ENCODE results near the gene AEBP2.
"Not testable (repeated sequence)": the region's sequence is repeated elsewhere in the genome, so short reads cannot be mapped to it uniquely, and the experiment has no call there.

Gene AEBP2

DNA sequence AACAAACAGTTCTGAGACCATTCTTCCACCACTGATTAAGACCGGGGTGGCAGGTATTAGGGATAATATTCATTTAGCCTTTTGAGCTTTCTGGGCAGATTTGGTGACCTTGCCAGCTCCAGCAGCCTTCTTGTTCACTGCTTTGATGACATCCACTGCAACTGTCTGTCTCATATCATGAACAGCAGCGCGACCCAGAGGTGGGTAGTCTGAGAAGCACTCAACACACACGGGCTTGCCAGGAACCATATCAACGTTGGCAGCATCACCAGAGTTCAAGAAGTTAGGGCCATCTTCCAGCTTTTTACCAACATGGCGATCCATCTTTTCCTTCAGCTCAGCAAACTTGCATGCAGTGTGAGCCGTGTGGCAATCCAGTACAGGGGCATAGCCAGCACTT lies 16.9 kb downstream of the AEBP2 start:
- no peak for DNase-seq

DNA sequence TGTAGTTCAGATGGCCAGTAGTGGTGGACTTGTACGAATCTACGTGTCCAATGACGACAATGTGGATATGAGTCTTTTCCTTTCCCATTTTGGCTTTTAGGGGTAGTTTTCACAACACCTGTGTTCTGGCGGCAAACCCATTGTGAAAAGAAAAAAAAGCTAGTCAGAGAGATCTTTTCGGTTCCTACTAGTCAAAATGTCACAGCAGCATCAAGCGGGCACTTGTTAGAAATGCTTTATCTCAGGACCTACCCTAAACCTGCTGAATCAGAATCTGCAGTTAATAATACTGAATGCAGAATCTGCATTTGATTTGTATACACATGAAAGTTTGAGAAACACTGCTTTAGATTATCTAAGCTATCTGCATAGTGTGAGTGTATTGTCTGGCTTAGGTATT lies 18.3 kb downstream of the AEBP2 start:
- DNase-seq, result no peak

DNA sequence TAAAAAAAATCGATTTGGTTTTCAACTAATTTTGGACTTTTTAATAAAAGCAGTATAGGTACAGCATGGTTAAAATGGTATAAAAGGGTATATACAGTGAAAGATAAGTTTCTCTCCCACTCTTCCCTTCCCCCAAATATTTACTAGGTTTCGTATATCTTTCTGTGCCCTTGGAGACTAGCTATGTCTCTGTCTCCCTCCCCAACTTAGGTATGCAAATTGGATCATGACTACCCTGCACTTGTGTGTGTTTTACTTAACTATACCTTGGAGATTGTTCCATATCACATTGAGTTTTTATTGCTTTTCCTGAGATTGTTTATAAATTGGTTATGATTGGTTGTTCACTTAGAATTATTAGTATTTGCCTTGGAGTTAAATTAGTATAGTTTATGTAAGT lies 19.4 kb downstream of the AEBP2 start:
- no peak for DNase-seq

DNA sequence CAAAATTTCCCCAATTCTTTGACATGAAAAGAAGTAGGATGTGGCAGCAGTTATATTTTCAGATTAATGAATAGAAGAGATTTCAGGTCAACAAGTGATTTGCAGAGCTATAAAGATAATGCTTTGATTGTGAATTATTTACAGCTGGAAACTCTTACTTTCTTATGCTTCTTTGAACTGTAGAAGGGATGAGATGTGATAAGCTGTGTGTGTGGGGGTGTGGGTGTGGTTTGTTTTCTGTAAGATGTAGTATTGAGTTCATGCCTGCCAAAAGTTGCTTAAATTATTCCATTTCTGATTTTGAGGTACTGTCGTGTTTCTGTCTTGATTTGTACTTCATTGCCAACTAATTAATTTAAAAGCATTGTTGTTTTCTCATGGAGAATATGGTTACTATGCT lies 22.7 kb downstream of the AEBP2 start:
- peak; percentile 19 for DNase-seq

DNA sequence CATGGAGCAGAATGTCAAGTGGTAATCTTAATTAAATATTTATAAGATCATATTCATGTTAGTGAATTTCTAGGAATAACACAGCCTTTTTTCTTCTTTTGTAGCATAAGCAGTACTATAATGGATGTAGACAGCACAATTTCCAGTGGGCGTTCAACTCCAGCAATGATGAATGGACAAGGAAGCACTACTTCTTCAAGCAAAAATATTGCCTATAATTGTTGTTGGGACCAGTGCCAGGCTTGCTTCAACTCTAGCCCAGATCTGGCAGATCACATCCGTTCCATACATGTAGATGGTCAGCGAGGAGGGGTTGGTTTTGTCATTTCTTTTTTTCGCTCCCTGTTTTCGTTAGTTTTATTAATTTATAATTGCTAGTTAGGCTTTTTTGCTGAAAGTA lies 23.1 kb downstream of the AEBP2 start:
- DNase-seq, result peak; percentile 8

- no peak for DNase-seq
Observed at GRCh38 chr12:19464192-19464580, 24.9 kb downstream of the AEBP2 start.

DNA sequence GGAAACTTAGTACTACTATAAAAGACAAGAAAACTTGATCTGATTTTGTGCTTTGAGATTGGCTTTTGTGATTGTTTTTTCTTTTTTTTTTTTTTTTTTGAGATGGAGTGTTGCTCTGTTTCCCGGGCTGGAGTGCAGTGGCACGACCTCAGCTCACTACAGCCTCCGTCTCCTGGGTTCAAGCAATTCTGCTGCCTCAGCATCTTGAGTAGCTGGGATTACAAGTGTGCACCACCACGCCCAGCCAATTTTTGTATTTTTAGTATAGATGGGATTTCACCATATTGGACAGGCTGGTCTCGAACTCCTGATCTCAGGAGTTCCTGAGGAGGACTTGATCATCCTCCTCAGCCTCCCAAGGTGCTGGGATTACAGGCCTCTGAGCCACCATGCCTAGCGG lies 26.4 kb downstream of the AEBP2 start:
- no peak for DNase-seq

DNA sequence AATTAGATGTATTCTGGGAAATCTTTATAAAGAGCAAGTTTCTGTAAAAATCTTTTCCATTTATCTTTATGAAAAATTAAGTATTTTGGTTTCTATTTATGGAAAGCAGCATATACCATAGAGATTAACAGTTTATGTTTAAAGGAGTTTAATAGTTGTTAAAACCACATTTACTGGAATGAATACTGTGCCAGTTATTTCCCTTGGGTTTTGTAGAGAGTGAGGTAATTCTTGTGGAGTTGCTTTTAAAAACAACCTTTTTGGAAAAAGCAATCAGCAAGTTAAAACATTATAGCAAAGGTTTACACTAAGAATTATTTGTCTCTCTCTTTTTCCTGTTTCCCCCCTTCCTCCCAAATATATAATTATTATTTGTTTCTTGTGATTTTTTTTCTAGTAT lies 34.9 kb downstream of the AEBP2 start:
- no peak for DNase-seq

DNA sequence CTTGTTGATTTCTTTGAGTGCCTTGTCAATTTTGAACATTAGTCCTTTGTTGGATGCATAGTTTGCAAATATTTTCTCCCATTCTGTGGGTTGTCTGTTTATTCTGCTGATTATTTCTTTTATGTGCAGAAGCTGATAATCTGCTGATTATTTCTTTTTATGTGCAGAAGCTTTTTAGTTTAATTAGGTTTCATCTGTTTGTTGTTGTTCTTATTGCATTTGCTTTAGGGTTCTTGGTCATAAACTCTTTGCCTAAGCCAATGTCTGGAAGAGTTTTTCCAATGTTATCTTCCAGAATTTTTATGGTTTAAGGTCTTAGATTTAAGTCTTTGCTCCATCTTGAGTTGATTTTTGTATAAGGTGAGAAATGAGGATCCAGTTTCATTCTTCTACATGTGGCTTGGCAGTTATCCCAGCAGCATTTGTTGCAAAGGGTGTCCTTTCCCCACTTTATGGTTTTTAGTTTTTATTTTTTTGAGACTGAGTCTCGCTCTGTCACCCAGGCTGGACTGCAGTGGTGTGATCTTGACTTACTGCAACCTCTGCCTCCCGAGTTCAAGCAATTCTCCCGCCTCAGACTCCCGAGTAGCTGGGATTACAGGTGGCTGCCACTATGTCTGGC lies 36.7 kb downstream of the AEBP2 start:
- not testable (repeated sequence) for DNase-seq

DNA sequence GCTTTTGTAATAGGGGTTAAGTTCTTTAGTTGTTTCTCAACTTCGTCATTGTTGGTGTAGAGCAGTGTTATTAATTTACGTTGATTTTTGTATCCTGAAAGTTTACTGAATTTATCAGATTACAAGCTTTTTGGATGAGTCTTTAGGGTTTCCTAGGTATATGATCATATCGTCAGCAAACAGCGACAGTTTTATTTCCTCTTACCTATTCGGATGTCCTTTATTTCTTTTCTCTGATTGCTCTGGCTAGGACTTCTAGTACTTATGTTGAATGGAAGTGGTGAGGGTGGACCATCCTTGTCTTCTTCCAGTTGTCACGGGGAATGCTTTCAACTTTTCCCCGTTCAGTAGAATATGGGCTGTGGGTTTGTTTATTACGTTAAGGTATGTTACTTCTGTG lies 37.8 kb downstream of the AEBP2 start:
- DNase-seq, result no peak

DNA sequence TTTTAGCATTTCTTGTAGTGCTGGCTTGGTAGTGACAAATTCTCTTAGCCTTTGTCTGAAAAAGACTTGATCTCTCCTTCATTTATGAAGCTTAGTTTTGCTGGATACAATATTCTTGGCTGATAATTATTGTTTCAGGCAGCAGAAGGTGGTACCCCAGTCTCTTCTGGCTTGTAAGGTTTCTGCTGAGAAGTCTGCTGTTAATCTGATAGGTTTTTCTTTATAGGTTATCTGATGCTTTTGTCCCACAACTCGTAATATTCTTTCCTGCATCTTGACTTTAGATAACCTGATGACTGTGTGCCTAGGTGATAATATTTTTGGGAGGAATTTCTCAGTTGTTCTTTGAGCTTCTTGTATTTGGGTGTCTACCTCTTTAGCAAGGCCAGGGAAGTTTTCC lies 41.2 kb downstream of the AEBP2 start:
- DNase-seq, result no peak

- no peak for DNase-seq
Observed at GRCh38 chr12:19482036-19482435, 42.7 kb downstream of the AEBP2 start.

- peak; percentile 51 for DNase-seq
Observed at GRCh38 chr12:19482551-19483109, 43.3 kb downstream of the AEBP2 start.

DNA sequence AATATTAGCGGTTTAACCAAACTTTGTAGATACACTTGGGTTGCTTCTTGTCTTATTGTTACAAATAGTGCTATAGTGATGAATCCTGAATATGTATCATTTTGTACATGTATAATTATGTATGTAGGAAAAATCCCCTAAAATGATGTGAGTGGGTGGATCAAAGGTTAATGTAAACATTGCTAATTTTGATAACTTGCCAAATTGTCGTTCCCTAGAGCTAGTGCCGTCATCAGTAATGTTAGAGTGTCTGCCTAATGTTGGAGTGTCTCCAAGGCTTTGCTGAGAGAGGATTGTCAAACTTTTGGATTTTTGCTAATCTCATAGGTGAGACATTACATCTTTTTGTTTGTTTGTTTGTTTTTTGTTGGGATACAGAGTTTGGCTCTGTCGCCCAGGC lies 44.4 kb downstream of the AEBP2 start:
- no peak for DNase-seq

DNA sequence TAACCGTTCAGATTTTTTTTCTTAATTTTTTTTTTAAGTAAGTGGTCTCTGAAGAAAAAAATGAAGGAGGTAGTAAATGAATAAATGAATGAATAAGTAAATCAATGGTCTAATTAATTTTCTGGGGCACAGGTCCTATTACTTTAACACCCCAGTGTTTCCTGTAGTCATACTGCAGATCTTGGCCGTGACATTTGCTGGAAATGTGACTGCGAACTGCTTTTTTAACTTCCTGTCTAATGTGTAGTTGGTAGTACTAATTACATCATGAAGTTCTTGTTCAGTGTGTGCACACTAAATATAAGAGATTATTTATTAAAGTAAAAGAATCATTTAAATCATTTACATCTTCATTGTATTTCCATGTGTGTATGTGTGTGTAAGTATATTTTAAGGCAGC lies 45.4 kb downstream of the AEBP2 start:
- DNase-seq, result no peak

GRCh38 chr12:19485240-19485639 lies 45.9 kb downstream of the AEBP2 start:
- peak; percentile 8 for DNase-seq

GRCh38 chr12:19489168-19489567 lies 49.9 kb downstream of the AEBP2 start:
- no peak for DNase-seq

DNA sequence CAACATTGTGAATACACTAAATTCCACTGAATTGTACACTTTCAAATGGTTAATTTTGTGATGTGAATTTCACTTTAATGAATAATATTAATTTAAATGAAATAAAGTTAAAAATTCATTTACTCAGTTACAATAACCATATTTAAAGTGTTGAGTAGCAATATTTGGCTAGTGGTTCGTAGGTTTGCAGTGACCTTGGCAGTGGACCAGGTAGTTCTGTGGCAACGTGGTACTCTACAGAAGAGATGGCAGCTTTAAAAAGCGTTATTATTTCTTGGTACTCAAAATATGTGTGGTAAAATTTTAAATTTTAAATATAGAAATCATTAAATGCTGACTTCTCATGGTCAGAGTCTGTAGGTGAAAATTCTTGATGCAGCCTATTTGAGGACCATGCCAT lies 51.6 kb downstream of the AEBP2 start:
- no peak for DNase-seq

GRCh38 chr12:19491863-19492262 lies 52.6 kb downstream of the AEBP2 start:
- DNase-seq, result no peak

DNA sequence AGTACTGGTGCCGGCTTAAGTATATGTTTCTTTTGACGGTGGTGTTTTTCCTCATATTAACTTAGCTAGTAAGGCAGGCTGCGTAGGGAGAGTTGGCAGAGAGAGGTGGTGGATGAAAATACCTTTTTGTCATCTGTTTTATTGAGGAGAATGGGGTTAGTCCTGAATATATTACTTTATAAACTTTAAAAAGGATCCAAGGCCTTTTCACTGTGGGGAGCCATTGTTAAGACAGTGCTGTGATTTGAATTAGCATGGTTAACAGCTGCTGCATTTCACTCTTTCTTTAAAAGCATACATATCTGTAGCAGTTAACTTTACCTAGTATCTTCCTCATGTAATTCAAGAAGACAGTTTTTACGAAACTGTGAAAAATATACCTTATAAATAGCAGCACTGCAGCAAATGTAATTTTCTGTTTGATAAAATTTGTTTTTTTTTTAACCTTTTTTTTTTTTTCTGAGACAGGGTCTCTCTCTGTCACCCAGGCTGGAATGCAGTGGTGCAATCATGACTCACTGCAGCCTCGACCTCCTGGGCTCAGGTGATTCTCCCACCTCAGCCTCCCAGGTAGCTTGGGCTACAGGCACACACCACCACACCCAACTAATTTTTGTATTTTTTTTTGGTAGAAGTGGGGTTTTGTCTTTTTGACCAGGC lies 57.1 kb downstream of the AEBP2 start:
- DNase-seq, result no peak

GRCh38 chr12:19498099-19498498 lies 58.8 kb downstream of the AEBP2 start:
- DNase-seq, result no peak

DNA sequence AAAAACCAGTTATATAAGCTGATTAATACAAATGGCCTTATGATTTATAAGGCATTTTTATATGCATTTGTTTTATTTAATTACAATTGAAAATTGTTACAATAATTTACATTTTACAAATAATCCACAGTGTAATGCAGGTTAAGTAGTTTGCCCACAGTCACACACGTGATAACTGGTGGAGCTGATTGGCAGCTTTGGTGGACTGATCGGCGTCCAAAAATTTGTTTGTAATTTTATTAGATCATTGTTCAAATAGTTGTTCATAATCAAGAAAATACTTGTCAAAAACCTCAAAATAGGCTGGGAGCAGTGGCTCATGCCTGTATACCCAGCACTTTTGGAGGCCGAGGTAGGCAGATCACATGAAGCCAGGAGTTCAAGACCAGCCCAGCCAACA lies 59.7 kb downstream of the AEBP2 start:
- no peak for DNase-seq

- no peak for DNase-seq
Observed at GRCh38 chr12:19506497-19506896, 67.2 kb downstream of the AEBP2 start.

DNA sequence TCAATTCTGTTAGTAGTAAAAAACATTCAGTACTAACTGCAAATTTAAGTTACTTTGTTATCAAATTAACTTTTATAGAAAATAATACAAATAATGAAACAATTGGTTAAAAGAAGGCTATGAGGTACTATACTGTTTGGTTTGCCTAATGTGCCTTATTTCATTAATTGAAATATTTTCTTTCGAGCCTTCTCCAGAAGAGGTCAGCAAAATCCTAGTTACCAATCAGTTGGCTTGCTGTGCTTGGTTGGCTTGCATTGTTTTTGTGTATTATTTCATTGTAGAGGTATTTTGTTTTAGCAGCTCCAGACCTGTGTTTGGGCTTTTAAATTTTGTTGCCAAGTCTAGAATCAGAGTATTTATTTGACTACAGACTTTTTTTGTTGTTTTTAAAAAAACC lies 68.5 kb downstream of the AEBP2 start:
- DNase-seq, result no peak

DNA sequence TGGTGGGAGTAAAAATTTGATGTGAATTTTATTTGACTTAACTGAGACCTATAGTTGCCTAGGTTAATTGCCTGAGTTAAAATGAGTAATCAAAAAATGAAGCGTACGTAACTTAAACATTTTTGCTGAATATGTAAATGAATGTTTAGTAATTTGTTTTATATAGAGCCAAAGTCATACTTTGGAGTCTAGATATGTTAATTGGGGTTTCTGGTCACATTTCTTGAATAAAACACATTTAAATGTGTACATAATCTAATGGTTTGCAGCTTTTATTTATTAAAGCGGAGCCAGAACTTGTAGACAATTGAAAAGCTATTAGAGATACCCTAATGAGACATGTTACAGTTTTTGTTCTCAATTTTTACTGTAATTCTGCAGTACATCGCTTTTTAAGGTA lies 71.2 kb downstream of the AEBP2 start:
- no peak for DNase-seq
